ENCODE data around the gene TEX28.
"Not testable (repeated sequence)": the region's sequence is repeated elsewhere in the genome, so short reads cannot be mapped to it uniquely, and the experiment has no call there.

TEX28 gene

GRCh38 chrX:154239982-154240503 is 54.9 kb downstream of the TEX28 start:
- not testable (repeated sequence) for DNase-seq

GRCh38 chrX:154238939-154239559 is 55.9 kb downstream of the TEX28 start:
- DNase-seq: not testable (repeated sequence)

GRCh38 chrX:154233620-154234019 is 61.3 kb downstream of the TEX28 start:
- DNase-seq: not testable (repeated sequence)

- DNase-seq: not testable (repeated sequence)
Measured at GRCh38 chrX:154231443-154231842, 63.5 kb downstream of the TEX28 start.

DNA sequence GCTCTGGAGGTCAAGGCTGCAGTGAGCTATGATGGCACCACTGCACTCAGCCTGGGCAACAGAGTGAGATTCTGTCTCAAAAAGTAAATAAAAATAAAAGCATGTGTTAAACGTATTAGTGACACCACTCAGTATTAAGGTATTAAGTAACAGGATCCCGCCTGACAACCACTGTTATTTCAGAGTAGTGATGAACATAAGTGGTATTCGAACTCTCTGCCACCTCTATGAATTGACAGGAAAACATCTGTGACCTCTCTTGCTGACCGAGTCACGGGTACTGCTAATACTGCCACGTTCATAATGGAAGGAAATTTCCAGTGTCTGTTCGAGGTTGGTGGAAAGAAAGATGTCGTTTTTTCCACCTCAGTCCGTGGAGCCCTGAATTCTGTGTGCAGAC is 68.2 kb downstream of the TEX28 start:
- not testable (repeated sequence) for DNase-seq

DNA sequence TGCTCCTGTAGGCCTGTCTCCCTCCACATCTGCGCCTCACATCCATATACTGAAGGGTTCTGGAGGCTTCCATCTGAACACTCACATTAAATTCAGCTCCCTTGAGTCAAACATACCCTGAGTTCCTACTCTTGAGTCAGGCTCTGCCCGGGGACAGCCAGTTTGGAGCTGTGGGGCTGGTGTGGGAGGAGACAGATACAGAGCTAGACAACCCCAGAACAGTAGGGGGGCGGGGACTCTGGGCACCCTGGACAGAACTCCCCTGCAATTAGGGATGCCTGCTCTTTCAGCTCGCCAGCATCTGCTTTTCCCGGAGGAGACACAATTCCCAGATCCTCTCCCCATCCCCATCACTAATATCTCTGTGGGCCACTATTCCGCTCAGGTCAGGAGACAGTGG is 69.6 kb downstream of the TEX28 start:
- DNase-seq: not testable (repeated sequence)

Data from right hindlimb (tissue), 1 donor.